ENCODE measurements around the gene PGM1. TPM values are rescaled to one million over a fixed set of nuclear protein-coding genes. Genes with fewer than 3 reads are reported as not detected.

Gene PGM1
- polyA plus RNA-seq, 3 donors: 8.2 to 39.8 (median 28.7) TPM

DNA sequence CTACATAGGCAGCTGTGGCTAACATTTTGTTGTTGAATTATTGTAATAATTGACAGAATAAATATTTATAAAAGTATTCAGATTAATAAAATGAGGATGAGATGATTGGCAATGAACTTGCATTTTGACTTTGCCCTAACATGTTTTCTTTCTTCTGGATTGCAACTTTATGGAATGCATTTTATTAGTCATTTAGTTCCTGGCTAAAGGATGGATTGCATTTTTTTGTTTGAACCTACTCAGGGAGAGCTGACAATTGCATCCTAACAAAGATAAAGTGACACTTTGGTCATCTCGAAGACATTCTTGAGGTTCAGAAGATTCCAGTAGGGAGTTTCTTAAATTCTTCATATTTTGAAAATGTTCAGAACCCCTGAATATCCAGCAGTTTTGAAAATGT is 37.5 kb downstream of the PGM1 start:
- TF ChIP-seq, protein P1, sequence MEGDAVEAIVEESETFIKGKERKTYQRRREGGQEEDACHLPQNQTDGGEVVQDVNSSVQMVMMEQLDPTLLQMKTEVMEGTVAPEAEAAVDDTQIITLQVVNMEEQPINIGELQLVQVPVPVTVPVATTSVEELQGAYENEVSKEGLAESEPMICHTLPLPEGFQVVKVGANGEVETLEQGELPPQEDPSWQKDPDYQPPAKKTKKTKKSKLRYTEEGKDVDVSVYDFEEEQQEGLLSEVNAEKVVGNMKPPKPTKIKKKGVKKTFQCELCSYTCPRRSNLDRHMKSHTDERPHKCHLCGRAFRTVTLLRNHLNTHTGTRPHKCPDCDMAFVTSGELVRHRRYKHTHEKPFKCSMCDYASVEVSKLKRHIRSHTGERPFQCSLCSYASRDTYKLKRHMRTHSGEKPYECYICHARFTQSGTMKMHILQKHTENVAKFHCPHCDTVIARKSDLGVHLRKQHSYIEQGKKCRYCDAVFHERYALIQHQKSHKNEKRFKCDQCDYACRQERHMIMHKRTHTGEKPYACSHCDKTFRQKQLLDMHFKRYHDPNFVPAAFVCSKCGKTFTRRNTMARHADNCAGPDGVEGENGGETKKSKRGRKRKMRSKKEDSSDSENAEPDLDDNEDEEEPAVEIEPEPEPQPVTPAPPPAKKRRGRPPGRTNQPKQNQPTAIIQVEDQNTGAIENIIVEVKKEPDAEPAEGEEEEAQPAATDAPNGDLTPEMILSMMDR (IDR thresholded peaks at IDR 0.05): no peak
- no CpG with 5 or more reads among the region's 1 CpG for WGBS (ENCODE audit: insufficient coverage)
- Histone ChIP-seq H4K20me1 (ENCODE audit: insufficient read depth, low read length) (no peaks in the 10 kb centered on the region), H2AFZ (ENCODE audit: insufficient read depth, low read depth, low read length, poor library complexity, severe bottlenecking) (no peak overlapping the region), H3K79me2 (ENCODE audit: insufficient read depth, low read length) (no peaks in the 10 kb centered on the region), H3K4me1 (ENCODE audit: control insufficient read depth in 1 of 2, insufficient read depth in 2 of 2, low read length in 2 of 2) (peaks cover 2 to 6% of the 10 kb centered on the region in 2 donors), H3K9ac (ENCODE audit: insufficient read depth, low read length, poor library complexity, severe bottlenecking) (no peak overlapping the region), H3K27me3 (ENCODE audit: control insufficient read depth in 2 of 2, insufficient read depth in 2 of 2, low read length in 2 of 2) (no peaks in the 10 kb centered on the region), H3K27ac (ENCODE audit: low read depth in 1 of 2, low read length in 2 of 2) (no peak overlapping the region), H3K4me3 (replicated peaks in 1 of 3; ENCODE audit: low read depth in 2 of 3, low read length in 3 of 3) (no peak overlapping the region), H3K36me3 (replicated peaks in 1 of 2; ENCODE audit: control insufficient read depth in 1 of 2, insufficient read depth in 2 of 2, low read length in 2 of 2) (peaks cover 46 to 52% of the 10 kb centered on the region in 2 donors), H3K9me3 (replicated peaks in 1 of 2; ENCODE audit: control insufficient read depth in 1 of 2, insufficient read depth in 1 of 2, low read length in 2 of 2) (no peaks in the 10 kb centered on the region), H3K4me2 (replicated peaks; ENCODE audit: extremely low read depth, low read length, poor library complexity, severe bottlenecking) (no peak overlapping the region)
- H3K27me3 Mint-ChIP-seq (ENCODE audit: low read depth in 3 of 3): no peaks in the 10 kb centered on the region
- intact Hi-C loops (cut with micrococcal nuclease): no loop called here
- H3K4me3 Mint-ChIP-seq: no peak overlapping the region
- no peak for DNase-seq
- peaks cover 7% of the 10 kb centered on the region for H3K4me1 Mint-ChIP-seq
- no peaks in the 10 kb centered on the region for H3K9me3 Mint-ChIP-seq
- H3K36me3 Mint-ChIP-seq: peaks cover 58 to 66% of the 10 kb centered on the region in 2 donors
- H3K27ac Mint-ChIP-seq: no peak overlapping the region

DNA sequence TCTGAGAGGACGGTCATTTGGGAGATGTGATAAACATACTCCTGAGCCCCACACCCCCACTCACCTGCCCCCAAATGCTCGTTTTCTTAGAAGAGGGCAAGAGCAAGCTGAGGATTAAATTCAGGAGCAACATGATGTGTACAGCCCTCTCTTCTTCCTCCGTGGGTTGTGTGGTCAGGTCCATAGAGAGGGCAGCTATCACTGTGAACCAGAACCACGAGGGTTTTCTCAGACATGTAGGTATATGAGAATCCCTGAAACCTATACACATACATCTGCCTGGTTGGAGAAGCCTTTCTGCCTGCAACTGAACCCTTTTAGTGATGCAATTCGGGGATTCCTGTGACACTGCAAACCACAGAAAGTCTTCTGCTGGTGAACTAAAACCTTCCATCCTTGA is 38.9 kb downstream of the PGM1 start:
- TF ChIP-seq, protein P1 (IDR thresholded peaks at IDR 0.05): no peak
- Mint-ChIP-seq H3K4me1 (no peaks in the 10 kb centered on the region), H3K4me3 (no peak overlapping the region), H3K27ac (peak overlapping the region in 2 of 7 donors; percentile 2 to 52), H3K9me3 (no peaks in the 10 kb centered on the region), H3K36me3 (peaks cover 72 to 80% of the 10 kb centered on the region in 2 donors), H3K27me3 (ENCODE audit: low read depth in 3 of 3) (no peaks in the 10 kb centered on the region)
- intact Hi-C loops (cut with micrococcal nuclease): no loop called here
- H3K27ac ChIP-seq (ENCODE audit: low read depth in 1 of 2, low read length in 2 of 2): no peak overlapping the region
- no peaks in the 10 kb centered on the region for H3K4me1 ChIP-seq (ENCODE audit: control insufficient read depth in 1 of 2, insufficient read depth in 2 of 2, low read length in 2 of 2)
- H3K79me2 ChIP-seq (ENCODE audit: insufficient read depth, low read length): no peaks in the 10 kb centered on the region
- H3K9ac ChIP-seq (ENCODE audit: insufficient read depth, low read length, poor library complexity, severe bottlenecking): no peak overlapping the region
- H3K36me3 ChIP-seq (replicated peaks in 1 of 2; ENCODE audit: control insufficient read depth in 1 of 2, insufficient read depth in 2 of 2, low read length in 2 of 2): peaks cover 58 to 67% of the 10 kb centered on the region in 2 donors
- no peak overlapping the region for H2AFZ ChIP-seq (ENCODE audit: insufficient read depth, low read depth, low read length, poor library complexity, severe bottlenecking)
- H3K27me3 ChIP-seq (ENCODE audit: control insufficient read depth in 2 of 2, insufficient read depth in 2 of 2, low read length in 2 of 2): no peaks in the 10 kb centered on the region
- no peak overlapping the region for H3K4me2 ChIP-seq (replicated peaks; ENCODE audit: extremely low read depth, low read length, poor library complexity, severe bottlenecking)
- WGBS (ENCODE audit: insufficient coverage): 42% methylated on average over 1 of the region's 5 CpGs
- H3K4me3 ChIP-seq (replicated peaks in 1 of 3; ENCODE audit: low read depth in 2 of 3, low read length in 3 of 3): no peak overlapping the region
- no peak for DNase-seq
- H3K9me3 ChIP-seq (replicated peaks in 1 of 2; ENCODE audit: control insufficient read depth in 1 of 2, insufficient read depth in 1 of 2, low read length in 2 of 2): no peaks in the 10 kb centered on the region
- no peaks in the 10 kb centered on the region for H4K20me1 ChIP-seq (ENCODE audit: insufficient read depth, low read length)

All from CD14-positive monocyte (primary cell).